ENCODE measurements around the gene IL12B.

DNA sequence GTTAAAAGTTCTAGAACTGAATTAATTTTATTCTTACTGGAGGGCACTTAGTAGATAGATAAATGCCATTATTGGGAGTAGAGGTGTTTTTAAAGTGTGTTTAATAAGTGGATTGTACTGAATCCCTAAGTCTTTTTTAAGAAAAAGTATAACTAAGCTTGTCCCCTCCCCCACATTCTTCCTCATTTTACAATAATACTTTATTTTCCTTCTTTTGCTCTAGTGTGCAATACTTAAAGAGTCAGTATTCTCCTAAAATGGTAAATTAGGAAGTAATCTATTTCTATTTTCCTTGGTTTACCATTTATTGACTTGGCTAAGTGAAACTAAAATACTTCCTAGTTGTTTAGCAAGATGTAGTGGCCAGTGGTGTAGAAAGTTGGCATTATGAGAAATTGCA lies 55.6 kb downstream of the IL12B start:
- TF ChIP-seq, protein P1, sequence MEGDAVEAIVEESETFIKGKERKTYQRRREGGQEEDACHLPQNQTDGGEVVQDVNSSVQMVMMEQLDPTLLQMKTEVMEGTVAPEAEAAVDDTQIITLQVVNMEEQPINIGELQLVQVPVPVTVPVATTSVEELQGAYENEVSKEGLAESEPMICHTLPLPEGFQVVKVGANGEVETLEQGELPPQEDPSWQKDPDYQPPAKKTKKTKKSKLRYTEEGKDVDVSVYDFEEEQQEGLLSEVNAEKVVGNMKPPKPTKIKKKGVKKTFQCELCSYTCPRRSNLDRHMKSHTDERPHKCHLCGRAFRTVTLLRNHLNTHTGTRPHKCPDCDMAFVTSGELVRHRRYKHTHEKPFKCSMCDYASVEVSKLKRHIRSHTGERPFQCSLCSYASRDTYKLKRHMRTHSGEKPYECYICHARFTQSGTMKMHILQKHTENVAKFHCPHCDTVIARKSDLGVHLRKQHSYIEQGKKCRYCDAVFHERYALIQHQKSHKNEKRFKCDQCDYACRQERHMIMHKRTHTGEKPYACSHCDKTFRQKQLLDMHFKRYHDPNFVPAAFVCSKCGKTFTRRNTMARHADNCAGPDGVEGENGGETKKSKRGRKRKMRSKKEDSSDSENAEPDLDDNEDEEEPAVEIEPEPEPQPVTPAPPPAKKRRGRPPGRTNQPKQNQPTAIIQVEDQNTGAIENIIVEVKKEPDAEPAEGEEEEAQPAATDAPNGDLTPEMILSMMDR (IDR thresholded peaks at IDR 0.05), result no peak
- TF ChIP-seq, protein P2, sequence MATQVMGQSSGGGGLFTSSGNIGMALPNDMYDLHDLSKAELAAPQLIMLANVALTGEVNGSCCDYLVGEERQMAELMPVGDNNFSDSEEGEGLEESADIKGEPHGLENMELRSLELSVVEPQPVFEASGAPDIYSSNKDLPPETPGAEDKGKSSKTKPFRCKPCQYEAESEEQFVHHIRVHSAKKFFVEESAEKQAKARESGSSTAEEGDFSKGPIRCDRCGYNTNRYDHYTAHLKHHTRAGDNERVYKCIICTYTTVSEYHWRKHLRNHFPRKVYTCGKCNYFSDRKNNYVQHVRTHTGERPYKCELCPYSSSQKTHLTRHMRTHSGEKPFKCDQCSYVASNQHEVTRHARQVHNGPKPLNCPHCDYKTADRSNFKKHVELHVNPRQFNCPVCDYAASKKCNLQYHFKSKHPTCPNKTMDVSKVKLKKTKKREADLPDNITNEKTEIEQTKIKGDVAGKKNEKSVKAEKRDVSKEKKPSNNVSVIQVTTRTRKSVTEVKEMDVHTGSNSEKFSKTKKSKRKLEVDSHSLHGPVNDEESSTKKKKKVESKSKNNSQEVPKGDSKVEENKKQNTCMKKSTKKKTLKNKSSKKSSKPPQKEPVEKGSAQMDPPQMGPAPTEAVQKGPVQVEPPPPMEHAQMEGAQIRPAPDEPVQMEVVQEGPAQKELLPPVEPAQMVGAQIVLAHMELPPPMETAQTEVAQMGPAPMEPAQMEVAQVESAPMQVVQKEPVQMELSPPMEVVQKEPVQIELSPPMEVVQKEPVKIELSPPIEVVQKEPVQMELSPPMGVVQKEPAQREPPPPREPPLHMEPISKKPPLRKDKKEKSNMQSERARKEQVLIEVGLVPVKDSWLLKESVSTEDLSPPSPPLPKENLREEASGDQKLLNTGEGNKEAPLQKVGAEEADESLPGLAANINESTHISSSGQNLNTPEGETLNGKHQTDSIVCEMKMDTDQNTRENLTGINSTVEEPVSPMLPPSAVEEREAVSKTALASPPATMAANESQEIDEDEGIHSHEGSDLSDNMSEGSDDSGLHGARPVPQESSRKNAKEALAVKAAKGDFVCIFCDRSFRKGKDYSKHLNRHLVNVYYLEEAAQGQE (IDR thresholded peaks at IDR 0.05; ENCODE audit: insufficient read depth in 1 of 2, low read depth in 2 of 2, low read length in 1 of 2), result no peak
- TF ChIP-seq POLR2AphosphoS5 (IDR thresholded peaks at IDR 0.05; ENCODE audit: low read depth, low read length) (no peak), SIN3A (IDR thresholded peaks at IDR 0.05; ENCODE audit: borderline replicate concordance, insufficient read depth, low read depth, low read length) (no peak), TCF7L2 (IDR thresholded peaks at IDR 0.05; ENCODE audit: low read depth, low read length) (no peak)

All from Panc1 (cell line).